Neural cell (in vitro differentiated cells): ENCODE results near the gene GPC5. TPM values are rescaled to one million over a fixed set of nuclear protein-coding genes. Genes with fewer than 3 reads are reported as not detected.

Source experiments
- H2AFZ ChIP-seq: fragments of 200-600, 300-800 bp; sonication (generic), shearing (Covaris generic); 2 replicates; pipeline ENCODE4 v1.6.0; 2014; ENCODE audit warnings: low read depth, mild to moderate bottlenecking, antibody characterized with exemption, low read length, moderate library complexity
- H3F3A ChIP-seq: fragments of 200-600 bp; shearing (Covaris generic); 2 replicates; pipeline ENCODE4 v1.6.1; 2016; ENCODE audit warnings: mild to moderate bottlenecking, moderate library complexity, mixed read lengths, antibody characterized with exemption, low read length; ENCODE audit not compliant: insufficient read depth, poor library complexity, severe bottlenecking
- H3K27ac ChIP-seq: fragments of 200-600, 300-800 bp; sonication (generic), shearing (Covaris generic); 2 replicates; pipeline ENCODE4 v1.5.1; 2014; ENCODE audit warnings: mild to moderate bottlenecking, low read length, moderate library complexity
- H3K27me3 ChIP-seq: fragments of 300-800, 200-600 bp; sonication (generic), shearing (Covaris generic); 2 replicates; pipeline ENCODE4 v1.6.0; 2014; ENCODE audit warnings: mild to moderate bottlenecking, low read depth, low read length, moderate library complexity; ENCODE audit not compliant: insufficient read depth
- H3K36me3 ChIP-seq: fragments of 300-800, 200-600 bp; sonication (generic), shearing (Covaris generic); 2 replicates; pipeline ENCODE4 v1.5.1; 2014; ENCODE audit warnings: mild to moderate bottlenecking, antibody characterized with exemption, low read length, moderate library complexity; ENCODE audit not compliant: insufficient read depth
- H3K4me2 ChIP-seq: fragments of 300-800, 200-600 bp; sonication (generic), shearing (Covaris generic); 2 replicates; pipeline ENCODE4 v1.6.0; 2014; ENCODE audit warnings: mild to moderate bottlenecking, low read length
- H3K4me3 ChIP-seq: fragments of 300-800, 200-600 bp; sonication (generic), shearing (Covaris generic); 2 replicates; pipeline ENCODE4 v1.5.1; 2014; ENCODE audit warnings: mild to moderate bottlenecking, low read length, moderate library complexity
- H3K79me2 ChIP-seq: fragments of 200-600 bp; shearing (Covaris generic); replicated peaks from 2 replicates; pipeline ENCODE4 v1.6.0; 2014; ENCODE audit warnings: mild to moderate bottlenecking, low read length, moderate library complexity; ENCODE audit not compliant: insufficient read depth
- H3K9ac ChIP-seq: fragments of 300-800, 200-600 bp; sonication (generic), shearing (Covaris generic); 2 replicates; pipeline ENCODE4 v1.6.1; 2016; ENCODE audit warnings: mild to moderate bottlenecking, low read length, mixed read lengths
- H3K9me2 ChIP-seq: fragments of 200-600 bp; shearing (Covaris generic); 2 replicates; pipeline ENCODE4 v1.6.1; 2016; ENCODE audit warnings: mild to moderate bottlenecking, low read length, mixed read lengths; ENCODE audit not compliant: insufficient read depth
- H3K9me3 ChIP-seq: fragments of 200-600, 300-800 bp; sonication (generic), shearing (Covaris generic); 2 replicates; pipeline ENCODE4 v1.6.1; 2016; ENCODE audit warnings: mild to moderate bottlenecking, mixed run types, low read length, moderate library complexity, mixed read lengths
- H4K20me1 ChIP-seq: fragments of 200-600 bp; shearing (Covaris generic); 2 replicates; pipeline ENCODE4 v1.6.1; 2016; ENCODE audit warnings: mild to moderate bottlenecking, mixed run types; ENCODE audit not compliant: insufficient read depth
- EP300 ChIP-seq: fragments of 450-650 bp; conservative IDR thresholded peaks from 2 replicates; pipeline ENCODE4 v1.6.1; 2014; ENCODE audit warnings: antibody characterized with exemption, mild to moderate bottlenecking, moderate library complexity; ENCODE audit not compliant: poor library complexity, severe bottlenecking
- EZH2 ChIP-seq: fragments of 200-600, 300-800 bp; shearing (Covaris generic), sonication (generic); IDR thresholded peaks from 2 replicates; pipeline ENCODE4 v1.6.1; 2014; ENCODE audit warnings: antibody characterized with exemption, low read length, borderline replicate concordance, mild to moderate bottlenecking; ENCODE audit not compliant: insufficient read depth, poor library complexity, severe bottlenecking
- MXI1 ChIP-seq: fragments of 450-650 bp; conservative IDR thresholded peaks from 2 replicates; pipeline ENCODE4 v1.6.1; 2014; ENCODE audit warnings: antibody characterized with exemption, mild to moderate bottlenecking; ENCODE audit not compliant: poor library complexity, severe bottlenecking
- POLR2AphosphoS5 ChIP-seq: IDR thresholded peaks from 2 replicates; pipeline ENCODE4 v1.6.1; 2012
- RAD21 ChIP-seq: fragments of 450-650 bp; conservative IDR thresholded peaks from 2 replicates; pipeline ENCODE4 v1.6.1; 2014; ENCODE audit warnings: antibody characterized with exemption, mild to moderate bottlenecking, moderate library complexity
- REST ChIP-seq: IDR thresholded peaks from 2 replicates; pipeline ENCODE4 v1.6.1; 2012; ENCODE audit warnings: borderline replicate concordance
- SMC3 ChIP-seq: fragments of 450-650 bp; conservative IDR thresholded peaks from 2 replicates; pipeline ENCODE4 v1.6.1; 2014; ENCODE audit warnings: antibody characterized with exemption, mild to moderate bottlenecking, moderate library complexity; ENCODE audit not compliant: poor library complexity
- TAF1 ChIP-seq: IDR thresholded peaks from 2 replicates; pipeline ENCODE4 v1.6.1; 2012; ENCODE audit warnings: low read depth
- polyA plus RNA-seq: library from polyadenylated mRNA; depleted of rRNA; stranded (reverse); fragments of >200 nt; gene quantifications from 2 replicates; pipeline ENCODE4 v1.2.3, GENCODE V29; 2014
- TF ChIP-seq, protein P1 (sequence below): fragments of 450-650 bp; IDR thresholded peaks from 2 replicates; pipeline ENCODE4 v1.5.1; 2014; ENCODE audit warnings: antibody characterized with exemption, mild to moderate bottlenecking, moderate library complexity; ENCODE audit not compliant: poor library complexity, severe bottlenecking

GPC5 gene
- polyA plus RNA-seq, 1 donor from 2014 or later, result 5.0 TPM

DNA sequence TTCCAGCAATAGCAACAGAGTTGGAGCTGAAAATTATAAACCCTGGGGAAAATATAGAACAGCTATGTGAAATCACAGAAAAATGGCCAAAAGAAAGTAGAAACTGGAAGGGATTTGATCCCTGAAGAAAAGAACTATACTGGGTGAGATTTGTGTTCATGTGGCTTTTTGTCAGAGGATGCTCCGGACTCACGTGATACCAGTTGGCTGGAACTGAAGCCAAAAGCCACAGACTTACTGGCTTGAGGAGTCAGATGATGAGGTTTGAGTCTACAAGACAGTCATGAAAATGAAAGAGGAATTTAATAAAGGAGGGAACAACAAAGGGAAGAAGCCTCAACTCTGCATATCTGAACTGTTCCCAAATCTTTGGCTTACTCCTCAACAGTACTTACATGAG lies 427.1 kb downstream of the GPC5 start:
- Histone ChIP-seq H3K9ac (no peak overlapping the region), H3F3A (no peaks in the 10 kb centered on the region), H3K27ac (no peak overlapping the region), H3K79me2 (no peaks in the 10 kb centered on the region), H3K9me2 (no peaks in the 10 kb centered on the region), H3K4me2 (no peak overlapping the region), H3K36me3 (no peaks in the 10 kb centered on the region), H2AFZ (no peak overlapping the region), H3K27me3 (no peaks in the 10 kb centered on the region), H4K20me1 (no peaks in the 10 kb centered on the region), H3K4me3 (no peak overlapping the region), H3K9me3 (no peaks in the 10 kb centered on the region)
- TF ChIP-seq SMC3, result no peak
- no peak for TF ChIP-seq RAD21
- TF ChIP-seq REST, result no peak
- TF ChIP-seq, protein P1, sequence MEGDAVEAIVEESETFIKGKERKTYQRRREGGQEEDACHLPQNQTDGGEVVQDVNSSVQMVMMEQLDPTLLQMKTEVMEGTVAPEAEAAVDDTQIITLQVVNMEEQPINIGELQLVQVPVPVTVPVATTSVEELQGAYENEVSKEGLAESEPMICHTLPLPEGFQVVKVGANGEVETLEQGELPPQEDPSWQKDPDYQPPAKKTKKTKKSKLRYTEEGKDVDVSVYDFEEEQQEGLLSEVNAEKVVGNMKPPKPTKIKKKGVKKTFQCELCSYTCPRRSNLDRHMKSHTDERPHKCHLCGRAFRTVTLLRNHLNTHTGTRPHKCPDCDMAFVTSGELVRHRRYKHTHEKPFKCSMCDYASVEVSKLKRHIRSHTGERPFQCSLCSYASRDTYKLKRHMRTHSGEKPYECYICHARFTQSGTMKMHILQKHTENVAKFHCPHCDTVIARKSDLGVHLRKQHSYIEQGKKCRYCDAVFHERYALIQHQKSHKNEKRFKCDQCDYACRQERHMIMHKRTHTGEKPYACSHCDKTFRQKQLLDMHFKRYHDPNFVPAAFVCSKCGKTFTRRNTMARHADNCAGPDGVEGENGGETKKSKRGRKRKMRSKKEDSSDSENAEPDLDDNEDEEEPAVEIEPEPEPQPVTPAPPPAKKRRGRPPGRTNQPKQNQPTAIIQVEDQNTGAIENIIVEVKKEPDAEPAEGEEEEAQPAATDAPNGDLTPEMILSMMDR, result no peak
- no peak for TF ChIP-seq EP300
- no peak for TF ChIP-seq EZH2
- TF ChIP-seq TAF1, result no peak
- no peak for TF ChIP-seq MXI1
- no peak for TF ChIP-seq POLR2AphosphoS5

- Histone ChIP-seq H3K27me3 (no peaks in the 10 kb centered on the region), H3F3A (no peaks in the 10 kb centered on the region), H3K4me3 (no peak overlapping the region), H3K9ac (no peak overlapping the region), H3K9me3 (no peaks in the 10 kb centered on the region), H4K20me1 (no peaks in the 10 kb centered on the region), H3K79me2 (no peaks in the 10 kb centered on the region), H2AFZ (no peak overlapping the region), H3K4me2 (no peak overlapping the region), H3K36me3 (no peaks in the 10 kb centered on the region), H3K27ac (no peak overlapping the region), H3K9me2 (no peaks in the 10 kb centered on the region)
- TF ChIP-seq, protein P1, result no peak
- TF ChIP-seq REST, result no peak
- TF ChIP-seq RAD21, result no peak
- no peak for TF ChIP-seq EZH2
- TF ChIP-seq TAF1, result no peak
- TF ChIP-seq MXI1, result no peak
- no peak for TF ChIP-seq EP300
- no peak for TF ChIP-seq SMC3
- TF ChIP-seq POLR2AphosphoS5, result no peak
These were observed 438.1 kb downstream of the GPC5 start for GRCh38 chr13:91836553-91836952.
